NCI-H146 treated with DMSO at 0.1 percent for 48 hours (cell line): ENCODE data around the gene HHLA2.
"Not testable (repeated sequence)": the region's sequence is repeated elsewhere in the genome, so short reads cannot be mapped to it uniquely, and the experiment has no call there.

Source experiments
- DNase-seq: peaks from one replicate; lab custom pipeline; 2025; ENCODE audit not compliant: unreplicated experiment; lab: John Stamatoyannopoulos, UW

Gene HHLA2, protein sequence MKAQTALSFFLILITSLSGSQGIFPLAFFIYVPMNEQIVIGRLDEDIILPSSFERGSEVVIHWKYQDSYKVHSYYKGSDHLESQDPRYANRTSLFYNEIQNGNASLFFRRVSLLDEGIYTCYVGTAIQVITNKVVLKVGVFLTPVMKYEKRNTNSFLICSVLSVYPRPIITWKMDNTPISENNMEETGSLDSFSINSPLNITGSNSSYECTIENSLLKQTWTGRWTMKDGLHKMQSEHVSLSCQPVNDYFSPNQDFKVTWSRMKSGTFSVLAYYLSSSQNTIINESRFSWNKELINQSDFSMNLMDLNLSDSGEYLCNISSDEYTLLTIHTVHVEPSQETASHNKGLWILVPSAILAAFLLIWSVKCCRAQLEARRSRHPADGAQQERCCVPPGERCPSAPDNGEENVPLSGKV

DNA sequence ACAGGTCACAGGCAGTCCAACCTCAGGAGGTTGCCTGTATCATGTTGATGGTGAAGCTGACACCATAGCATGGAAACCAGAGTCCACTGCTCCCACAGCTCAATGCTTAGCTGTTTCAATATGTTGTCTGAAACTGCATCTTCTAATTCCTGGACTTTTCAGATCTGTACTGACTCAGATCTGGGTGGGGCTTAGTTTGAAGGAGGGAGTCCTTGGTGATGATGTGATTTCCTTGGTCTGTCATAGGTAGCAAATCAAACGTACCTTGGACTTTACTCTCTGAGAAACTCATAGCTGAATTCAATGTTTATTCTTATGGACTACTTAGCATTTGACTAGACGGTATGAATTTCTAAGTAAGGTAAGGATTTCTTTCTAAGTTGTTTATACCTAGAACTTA lies at the start of gene HHLA2:
Gene HHLA2, plus strand, starts transcription at position 310 of the 400 bp plus-strand sequence. CDS start 55,266 bp downstream, outside the sequence.
- no peak for DNase-seq

DNA sequence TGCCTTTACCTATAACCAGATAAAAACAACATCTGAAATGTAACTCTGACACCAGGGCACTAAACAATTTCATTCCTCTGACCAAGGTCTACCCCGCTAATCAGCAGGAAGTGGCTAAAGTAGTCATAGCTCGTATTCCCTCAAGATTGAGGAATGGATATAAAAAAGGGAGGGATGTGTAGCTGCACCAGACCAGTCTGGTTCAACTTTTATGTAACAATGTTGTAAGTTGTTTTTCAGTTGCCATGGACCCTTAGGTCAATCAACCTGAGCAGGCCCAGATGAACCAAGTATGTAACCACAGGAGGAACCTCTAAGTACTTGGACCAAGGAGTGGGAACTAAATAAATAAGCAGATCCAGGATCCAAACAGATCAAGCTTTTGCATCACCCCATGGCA lies 45.7 kb upstream of the HHLA2 start:
- DNase-seq = no peak

DNA sequence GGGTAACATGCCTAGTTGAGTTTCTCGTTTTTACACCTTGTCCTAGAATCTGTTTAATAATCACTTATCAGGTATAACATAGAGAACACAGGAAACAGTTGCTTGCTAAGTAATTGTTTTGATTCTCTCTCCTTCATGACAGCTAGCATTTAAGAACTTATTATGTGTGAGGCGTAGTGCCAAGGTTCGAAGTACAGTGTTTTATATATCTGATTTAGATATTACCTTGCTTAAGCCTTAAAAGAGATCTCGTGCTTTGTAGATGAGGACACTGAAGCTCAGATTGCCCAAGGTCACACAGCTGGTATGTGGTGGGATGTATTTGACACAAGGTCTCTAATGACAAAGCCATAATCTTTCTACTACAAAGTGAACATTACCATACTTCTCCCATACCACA lies 45.1 kb upstream of the HHLA2 start:
- no peak for DNase-seq

DNA sequence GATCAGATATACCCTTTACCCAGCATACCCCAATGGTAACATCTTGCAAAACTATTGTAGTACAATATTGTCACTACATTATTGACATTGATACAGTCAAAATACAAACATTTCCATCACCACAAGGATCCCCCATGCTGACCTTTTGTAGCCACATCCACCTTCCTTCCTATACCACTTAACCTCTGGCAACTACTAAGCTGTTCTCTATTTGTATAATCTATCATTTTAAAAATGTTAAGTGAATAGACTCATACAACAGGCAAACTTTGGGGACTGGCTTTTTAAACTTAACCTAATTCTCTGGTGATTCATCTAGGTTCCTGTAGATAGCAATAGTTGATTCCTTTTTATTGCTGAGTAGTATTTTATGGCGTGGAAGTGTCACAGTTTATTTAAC lies 44.5 kb upstream of the HHLA2 start:
- no peak for DNase-seq

DNA sequence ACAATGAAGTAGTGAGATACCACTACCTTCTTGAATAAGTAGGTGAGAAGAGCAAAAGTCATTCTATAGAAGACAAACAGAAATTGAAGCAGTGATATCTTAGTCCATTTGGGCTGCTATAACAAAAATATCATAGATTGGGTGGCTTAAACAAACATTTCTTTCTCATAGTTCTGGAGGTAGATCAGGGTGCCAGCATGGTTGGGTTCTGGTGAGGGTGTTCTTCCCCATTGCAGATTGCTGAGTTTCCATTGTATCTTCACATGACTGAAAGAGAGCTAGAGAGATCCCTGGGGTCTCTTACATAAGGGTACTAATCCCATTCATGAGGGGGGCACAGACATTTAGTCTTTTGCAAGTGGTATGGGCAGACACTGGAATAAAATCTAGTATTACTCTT lies 41.2 kb upstream of the HHLA2 start:
- DNase-seq = no peak

- not testable (repeated sequence) for DNase-seq
These were observed 31.6 kb upstream of the HHLA2 start for GRCh38 chr3:108264534-108265298.

- not testable (repeated sequence) for DNase-seq
These were observed 28.1 kb upstream of the HHLA2 start for GRCh38 chr3:108268235-108268634.

GRCh38 chr3:108271626-108272025 lies 24.7 kb upstream of the HHLA2 start:
- DNase-seq = no peak

DNA sequence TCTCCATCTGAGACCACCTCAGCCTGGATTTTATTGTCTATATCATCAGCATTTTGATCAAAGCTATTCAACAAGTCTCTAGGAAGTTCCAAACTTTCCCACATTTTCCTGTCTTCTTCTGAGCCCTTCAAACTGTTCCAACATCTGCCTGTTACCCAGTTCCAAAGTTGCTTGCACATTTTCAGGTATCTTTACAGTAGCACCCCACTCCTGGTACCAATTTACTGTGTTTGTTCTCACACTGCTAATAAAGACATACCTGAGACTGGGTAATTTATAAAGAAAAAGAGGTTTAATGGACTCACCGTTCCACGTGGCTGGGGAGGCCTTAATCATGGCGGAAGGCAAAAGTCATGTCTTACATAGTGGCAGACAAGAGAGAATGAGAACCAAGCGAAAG lies 17.3 kb upstream of the HHLA2 start:
- not testable (repeated sequence) for DNase-seq

DNA sequence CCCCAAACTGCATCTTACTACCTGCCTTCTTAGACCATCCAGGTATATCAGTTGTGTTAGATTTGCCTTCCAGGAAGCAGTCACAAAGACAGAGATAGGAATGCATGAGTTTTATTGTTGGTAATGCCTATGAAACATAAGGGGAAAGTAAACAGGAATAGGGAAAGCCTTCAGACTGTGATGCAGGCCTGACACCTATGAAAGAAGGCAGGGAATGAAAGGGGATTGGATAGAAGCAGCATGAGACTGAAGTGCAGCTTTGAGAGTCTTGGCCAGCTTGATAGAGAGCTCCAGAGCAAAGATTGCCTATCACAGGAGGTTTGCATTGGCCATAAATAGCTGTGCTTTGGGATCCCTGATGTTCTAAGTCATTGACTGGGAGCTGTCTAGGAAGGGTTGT lies 15.9 kb upstream of the HHLA2 start:
- no peak for DNase-seq

DNA sequence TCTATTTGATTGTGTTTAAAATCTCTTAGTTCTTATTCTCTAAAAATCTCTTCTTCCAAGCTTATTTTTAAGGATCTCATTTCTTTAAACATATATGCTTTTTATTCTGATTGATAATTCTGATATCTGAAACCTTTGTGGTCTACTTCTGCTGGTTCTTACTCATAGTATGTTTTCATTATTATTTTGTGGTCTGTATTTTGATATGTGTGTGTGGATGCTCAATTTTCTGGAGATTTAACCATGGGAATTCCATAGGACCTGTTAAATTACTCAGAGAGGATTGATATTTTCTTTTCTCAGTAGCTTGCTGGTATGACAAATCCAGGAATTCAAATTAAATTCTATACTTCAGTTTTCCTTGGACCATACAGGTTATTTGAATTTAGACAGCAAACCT lies 14.7 kb upstream of the HHLA2 start:
- DNase-seq = no peak

DNA sequence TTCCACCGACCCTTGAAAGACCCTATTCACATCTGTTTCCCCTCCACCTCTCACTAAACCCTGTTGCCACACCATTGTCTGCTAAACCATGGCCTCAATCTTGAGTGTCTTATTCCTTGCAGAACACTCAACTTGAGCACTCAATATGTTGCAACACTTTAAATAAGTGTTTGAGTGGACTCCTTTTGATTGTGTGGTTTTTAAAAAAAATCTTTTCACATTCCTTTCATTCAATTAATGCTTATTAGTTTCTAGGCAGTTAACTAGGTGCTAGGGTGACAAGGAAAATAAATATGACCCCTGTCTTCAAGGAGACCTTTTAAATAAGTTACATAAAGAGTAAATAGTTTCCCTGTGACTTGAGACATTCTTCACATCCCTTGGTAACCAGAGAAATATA lies 13.3 kb upstream of the HHLA2 start:
- no peak for DNase-seq

DNA sequence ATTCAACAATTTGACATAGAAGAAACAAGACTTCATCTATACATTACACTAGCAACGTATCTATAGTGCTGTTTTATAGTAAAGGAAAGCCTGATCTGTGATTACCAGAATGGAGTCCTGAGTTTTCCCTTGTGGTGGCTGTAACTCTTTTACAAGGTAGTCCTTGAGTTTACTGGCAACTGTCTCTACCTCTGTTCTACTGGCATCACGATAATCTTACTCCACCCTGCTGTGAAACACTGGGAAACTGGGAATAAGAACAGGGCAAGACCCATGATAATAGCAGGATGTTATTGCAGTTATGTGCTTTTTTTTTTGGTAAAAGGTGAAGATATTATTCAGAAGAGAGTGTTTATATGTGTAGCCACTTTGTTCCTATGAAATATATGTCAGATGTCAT lies 12.4 kb upstream of the HHLA2 start:
- no peak for DNase-seq

GRCh38 chr3:108285176-108285575 lies 11.2 kb upstream of the HHLA2 start:
- DNase-seq = no peak

DNA sequence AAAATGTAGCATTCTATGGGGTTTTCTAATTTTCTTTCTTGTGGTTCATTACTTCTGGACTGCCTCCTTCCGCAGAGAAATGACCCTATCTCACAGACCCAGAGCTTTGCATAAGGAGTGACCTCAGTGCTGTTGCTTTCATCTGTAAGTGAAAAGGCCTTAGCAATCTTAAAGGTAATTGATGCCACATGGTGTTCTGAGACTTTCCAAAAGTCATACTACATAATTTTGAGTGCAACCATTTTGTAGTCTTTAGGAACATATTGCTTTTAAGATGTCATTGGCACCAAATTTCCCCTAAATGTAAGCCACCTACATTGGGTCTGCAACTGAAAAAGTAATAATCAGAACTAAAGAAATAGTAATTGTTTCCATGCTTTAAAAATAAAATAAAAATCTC lies 9.2 kb upstream of the HHLA2 start:
- no peak for DNase-seq

DNA sequence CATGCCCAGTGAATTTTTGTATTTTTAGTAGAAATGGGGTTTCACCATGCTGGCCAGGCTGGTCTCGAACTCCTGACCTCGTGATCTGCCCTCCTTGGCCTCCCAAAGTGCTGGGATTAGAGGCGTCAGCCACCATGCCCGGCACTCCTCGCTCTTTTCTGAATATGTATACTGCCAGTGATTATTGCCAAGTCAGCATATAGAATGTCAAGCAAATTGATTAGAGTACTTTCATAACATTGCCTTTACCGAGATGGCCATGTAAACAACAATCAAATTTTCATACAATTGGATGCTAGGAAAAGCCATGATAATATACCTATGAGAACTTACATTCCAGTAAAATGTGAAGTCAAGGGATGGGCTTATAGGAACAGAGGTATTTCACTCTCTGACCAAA lies 8.2 kb upstream of the HHLA2 start:
- DNase-seq = not testable (repeated sequence)

GRCh38 chr3:108289159-108289558 lies 7.2 kb upstream of the HHLA2 start:
- DNase-seq = no peak

DNA sequence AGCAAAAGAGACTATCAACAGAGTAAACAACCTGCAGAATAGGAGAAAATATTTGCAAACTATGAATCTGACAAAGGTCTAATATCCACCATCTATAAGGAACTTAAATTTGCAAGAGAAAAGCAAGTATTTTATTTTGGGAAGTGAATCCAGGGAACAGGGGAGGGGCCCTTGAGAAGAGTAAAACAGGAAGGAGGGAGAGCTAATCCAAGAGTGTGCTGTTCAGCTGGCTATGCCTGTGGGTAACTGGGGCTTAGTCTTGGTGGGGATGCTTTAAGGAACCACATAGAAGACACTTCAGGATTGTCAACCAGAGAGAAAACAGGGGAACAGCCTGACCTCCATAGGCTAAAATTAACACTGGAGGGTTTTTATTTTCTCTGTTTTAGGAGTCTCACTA lies 3.9 kb upstream of the HHLA2 start:
- no peak for DNase-seq

DNA sequence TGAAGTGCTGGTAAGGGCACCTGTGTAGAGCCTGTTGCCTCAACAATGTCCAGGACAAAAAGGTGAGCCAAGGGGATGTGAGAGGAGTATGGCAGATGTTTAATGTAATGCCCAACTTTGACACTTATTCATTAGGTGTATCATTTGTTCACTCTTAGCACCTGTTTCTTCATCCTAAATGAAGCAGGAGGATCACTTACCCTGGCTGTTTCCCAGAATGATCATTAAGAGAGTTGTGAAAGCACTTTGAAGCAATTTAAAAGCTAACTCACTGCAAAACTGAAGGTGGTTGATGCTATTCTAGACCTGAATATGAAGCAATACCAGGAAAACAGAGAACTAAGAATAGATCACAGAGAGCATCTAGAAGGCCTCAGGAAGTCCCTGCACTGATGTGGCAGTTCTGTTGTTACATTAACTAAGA lies 3.4 kb upstream of the HHLA2 start:
- no peak for DNase-seq

DNA sequence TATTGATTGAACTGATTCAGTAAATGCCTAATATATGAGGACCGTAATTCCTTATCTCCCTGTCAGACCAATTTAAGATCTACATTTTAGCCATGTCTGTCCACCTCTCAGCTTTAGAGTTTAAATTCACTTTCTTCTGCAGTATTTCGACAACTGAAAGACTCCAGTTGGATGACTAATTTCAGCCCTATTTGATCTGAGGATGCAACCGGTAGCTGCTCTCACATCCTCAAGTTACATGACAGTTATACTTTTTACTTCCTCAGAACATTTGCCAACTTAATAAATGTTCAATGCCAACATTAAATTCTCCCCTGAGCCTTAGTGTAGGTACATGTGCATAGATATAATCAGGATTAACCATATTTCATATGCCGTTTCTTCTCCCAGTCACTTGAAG lies 2.5 kb upstream of the HHLA2 start:
- no peak for DNase-seq

DNA sequence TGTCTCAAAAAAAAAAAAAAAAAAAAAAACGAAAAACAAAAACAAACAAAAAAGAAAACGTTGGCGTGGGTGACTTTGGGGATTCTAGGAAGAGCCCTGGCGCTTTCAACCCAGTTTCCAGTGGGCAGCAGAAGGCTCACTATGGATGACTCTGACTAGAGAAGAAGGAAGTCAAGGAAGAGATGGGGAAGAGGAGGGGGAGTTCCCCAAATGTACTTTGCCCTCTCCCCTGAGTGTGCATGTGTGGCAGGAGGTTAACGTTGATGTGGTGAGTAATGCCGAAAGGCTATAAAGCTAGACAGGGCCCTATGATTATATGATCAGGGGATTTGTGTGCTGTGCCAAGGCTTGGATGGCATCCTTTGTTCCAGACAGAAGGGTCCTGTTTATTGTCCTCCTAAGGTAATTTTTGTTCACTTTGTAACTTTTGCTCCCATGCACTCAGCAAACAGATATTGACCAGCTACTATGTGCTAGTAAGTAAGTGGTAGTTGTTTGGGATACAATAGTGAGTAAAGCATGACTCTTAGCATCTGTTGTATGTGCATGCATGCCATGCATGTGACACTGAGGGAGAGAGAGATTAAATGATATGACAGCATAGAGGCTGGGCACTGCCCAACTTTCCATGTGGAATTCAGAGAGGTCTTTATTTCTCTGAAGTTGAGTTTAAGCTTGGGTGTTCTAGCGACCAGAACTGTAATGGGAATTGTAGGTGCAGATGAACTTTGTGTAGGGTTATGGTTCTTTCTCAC lies 750 bp upstream of the HHLA2 start:
- no peak for DNase-seq

GRCh38 chr3:108297647-108298046 lies 1.3 kb downstream of the HHLA2 start:
- DNase-seq = no peak
